ENCODE results near the gene SNAPC1. TPM values are rescaled to one million over a fixed set of nuclear protein-coding genes. Genes with fewer than 3 reads are reported as not detected.

The SNAPC1 gene
- total RNA-seq, 1 donor from 2014 or later, result 5.6 TPM

DNA sequence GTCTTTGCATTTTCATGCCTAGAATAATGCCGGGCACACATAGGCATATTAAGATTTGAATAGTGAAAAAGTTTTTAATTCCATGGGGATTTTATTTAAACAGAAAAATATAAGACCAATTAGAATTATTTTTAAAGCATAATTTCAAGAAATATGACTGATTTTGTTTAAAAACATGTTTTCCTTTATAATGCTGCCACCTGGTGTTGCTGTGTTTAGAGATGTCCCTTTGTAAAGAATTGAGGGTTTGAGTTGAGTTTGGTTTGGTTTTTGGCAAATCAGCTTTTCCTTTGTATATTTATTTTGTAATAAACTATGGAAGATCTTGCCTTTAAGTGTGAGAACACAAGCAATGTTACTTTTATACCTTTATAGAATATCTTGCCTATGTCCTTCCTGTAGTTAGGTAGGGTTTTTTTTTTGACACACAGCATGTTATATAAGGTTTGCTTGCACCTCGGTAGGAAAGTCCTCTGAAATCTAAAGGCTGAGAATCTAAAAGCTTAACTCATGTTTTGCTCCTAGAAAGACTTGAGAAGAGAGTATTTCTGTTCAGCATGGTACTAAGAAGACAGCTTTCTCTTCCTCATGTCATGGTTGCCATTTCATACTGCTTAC is 31.4 kb upstream of the SNAPC1 start:
- no peak overlapping the region for H3K4me3 Mint-ChIP-seq
- H3K4me1 Mint-ChIP-seq (ENCODE audit: unreplicated experiment), result no peaks in the 10 kb centered on the region
- H3K27me3 Mint-ChIP-seq, result no peaks in the 10 kb centered on the region
- H3K9me3 Mint-ChIP-seq, result no peaks in the 10 kb centered on the region
- peaks cover 41% of the 10 kb centered on the region for H3K36me3 Mint-ChIP-seq
- peak overlapping the region; percentile 18 for H3K27ac Mint-ChIP-seq
- TF ChIP-seq, protein P1, sequence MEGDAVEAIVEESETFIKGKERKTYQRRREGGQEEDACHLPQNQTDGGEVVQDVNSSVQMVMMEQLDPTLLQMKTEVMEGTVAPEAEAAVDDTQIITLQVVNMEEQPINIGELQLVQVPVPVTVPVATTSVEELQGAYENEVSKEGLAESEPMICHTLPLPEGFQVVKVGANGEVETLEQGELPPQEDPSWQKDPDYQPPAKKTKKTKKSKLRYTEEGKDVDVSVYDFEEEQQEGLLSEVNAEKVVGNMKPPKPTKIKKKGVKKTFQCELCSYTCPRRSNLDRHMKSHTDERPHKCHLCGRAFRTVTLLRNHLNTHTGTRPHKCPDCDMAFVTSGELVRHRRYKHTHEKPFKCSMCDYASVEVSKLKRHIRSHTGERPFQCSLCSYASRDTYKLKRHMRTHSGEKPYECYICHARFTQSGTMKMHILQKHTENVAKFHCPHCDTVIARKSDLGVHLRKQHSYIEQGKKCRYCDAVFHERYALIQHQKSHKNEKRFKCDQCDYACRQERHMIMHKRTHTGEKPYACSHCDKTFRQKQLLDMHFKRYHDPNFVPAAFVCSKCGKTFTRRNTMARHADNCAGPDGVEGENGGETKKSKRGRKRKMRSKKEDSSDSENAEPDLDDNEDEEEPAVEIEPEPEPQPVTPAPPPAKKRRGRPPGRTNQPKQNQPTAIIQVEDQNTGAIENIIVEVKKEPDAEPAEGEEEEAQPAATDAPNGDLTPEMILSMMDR (conservative IDR thresholded peaks at IDR 0.05), result peak; percentile 67
- no peak for DNase-seq (ENCODE audit: extremely low spot score, unreplicated experiment)

GRCh38 chr14:61733972-61734371 is 28.2 kb upstream of the SNAPC1 start:
- H3K9me3 Mint-ChIP-seq, result no peaks in the 10 kb centered on the region
- TF ChIP-seq, protein P1 (conservative IDR thresholded peaks at IDR 0.05), result no peak
- peaks cover 36% of the 10 kb centered on the region for H3K36me3 Mint-ChIP-seq
- DNase-seq (ENCODE audit: extremely low spot score, unreplicated experiment), result no peak
- H3K27me3 Mint-ChIP-seq, result no peaks in the 10 kb centered on the region
- no peaks in the 10 kb centered on the region for H3K4me1 Mint-ChIP-seq (ENCODE audit: unreplicated experiment)
- no peak overlapping the region for H3K4me3 Mint-ChIP-seq
- H3K27ac Mint-ChIP-seq, result no peak overlapping the region

GRCh38 chr14:61736751-61737150 is 25.5 kb upstream of the SNAPC1 start:
- Mint-ChIP-seq H3K4me3 (no peak overlapping the region), H3K9me3 (no peaks in the 10 kb centered on the region), H3K36me3 (peaks cover 43% of the 10 kb centered on the region), H3K27me3 (no peaks in the 10 kb centered on the region), H3K4me1 (ENCODE audit: unreplicated experiment) (no peaks in the 10 kb centered on the region), H3K27ac (no peak overlapping the region)
- TF ChIP-seq, protein P1 (conservative IDR thresholded peaks at IDR 0.05), result no peak
- no peak for DNase-seq (ENCODE audit: extremely low spot score, unreplicated experiment)

DNA sequence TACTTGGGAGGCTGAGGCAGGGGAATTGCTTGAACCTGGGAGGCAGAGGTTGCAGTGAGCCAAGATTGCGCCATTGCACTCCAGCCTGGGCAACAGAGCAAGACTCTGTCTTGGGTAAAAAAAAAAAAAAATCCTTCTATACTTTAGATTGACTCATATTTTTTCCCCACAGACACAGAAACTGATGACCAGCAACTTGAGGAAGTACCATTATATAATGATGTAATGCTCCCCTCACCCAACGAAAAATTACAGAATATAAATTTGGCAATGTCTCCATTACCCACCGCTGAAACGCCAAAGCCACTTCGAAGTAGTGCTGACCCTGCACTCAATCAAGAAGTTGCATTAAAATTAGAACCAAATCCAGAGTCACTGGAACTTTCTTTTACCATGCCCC is 24.3 kb upstream of the SNAPC1 start:
- no peak overlapping the region for H3K27ac Mint-ChIP-seq

DNA sequence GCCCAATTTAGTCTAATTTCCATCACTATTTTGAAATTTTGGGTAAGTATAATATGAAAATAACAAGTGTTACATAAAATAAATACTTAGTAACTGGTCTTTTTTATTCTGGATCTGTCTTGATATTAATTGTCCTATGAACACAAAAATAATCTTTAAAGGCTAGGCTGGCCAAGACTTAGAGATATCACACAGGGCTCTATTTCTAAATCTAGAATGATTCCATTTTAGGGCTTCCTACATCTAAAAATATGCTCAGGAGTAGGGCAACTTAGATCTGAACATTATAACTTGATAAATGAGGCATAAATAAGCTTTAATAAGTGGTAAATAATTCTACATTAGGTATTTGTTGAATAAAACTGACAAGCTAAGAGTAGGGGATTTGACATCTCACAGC is 23.1 kb upstream of the SNAPC1 start:
- H3K36me3 Mint-ChIP-seq, result peaks cover 44% of the 10 kb centered on the region
- TF ChIP-seq, protein P1 (conservative IDR thresholded peaks at IDR 0.05), result no peak

More for the DNA sequence above, 24.3 kb upstream of the SNAPC1 start:
- H3K27me3 Mint-ChIP-seq, result no peaks in the 10 kb centered on the region
- no peaks in the 10 kb centered on the region for H3K4me1 Mint-ChIP-seq (ENCODE audit: unreplicated experiment)
- no peak for DNase-seq (ENCODE audit: extremely low spot score, unreplicated experiment)
- no peak overlapping the region for H3K4me3 Mint-ChIP-seq
- H3K36me3 Mint-ChIP-seq, result peaks cover 44% of the 10 kb centered on the region
- TF ChIP-seq, protein P1 (conservative IDR thresholded peaks at IDR 0.05), result no peak
- no peaks in the 10 kb centered on the region for H3K9me3 Mint-ChIP-seq

More for the DNA sequence above, 23.1 kb upstream of the SNAPC1 start:
- Mint-ChIP-seq H3K27ac (no peak overlapping the region), H3K9me3 (no peaks in the 10 kb centered on the region), H3K4me1 (ENCODE audit: unreplicated experiment) (no peaks in the 10 kb centered on the region), H3K27me3 (no peaks in the 10 kb centered on the region), H3K4me3 (no peak overlapping the region)
- DNase-seq (ENCODE audit: extremely low spot score, unreplicated experiment), result no peak

All from type B pancreatic cell (in vitro differentiated cells).